ENCODE results near the gene GZF1.

The GZF1 gene

DNA sequence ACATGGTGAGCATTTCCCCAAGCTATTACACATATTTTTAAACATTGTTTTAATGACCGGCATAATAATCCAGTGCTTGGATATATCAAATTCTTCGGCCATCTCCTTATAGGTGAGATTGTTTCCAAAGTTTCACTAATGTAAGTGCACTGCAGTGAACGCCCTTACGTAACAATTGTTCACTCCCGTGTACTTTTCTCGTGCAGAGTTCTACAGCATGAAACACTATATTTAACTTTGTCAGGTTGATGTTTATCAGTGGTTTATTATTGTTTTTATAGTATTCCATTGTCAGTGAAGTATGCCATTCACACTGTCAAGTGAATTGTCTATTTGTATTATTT lies 3.4 kb upstream of the GZF1 start:
- DNase-seq (ENCODE audit: extremely low spot score): no peak
- TF ChIP-seq CTCF (IDR thresholded peaks at IDR 0.05; ENCODE audit: control extremely low read depth, extremely low read depth, low read depth, missing control alignments): no peak
- POLR2A ChIA-PET: interaction anchor here (0.7 to 2.0 kb wide), 2 partner anchors 8 to 12 kb away, joined by 4 to 25 read pairs; partner anchors contain the start of gene NXT1
- CTCF ChIA-PET: interaction anchor here (1.1 to 4.7 kb wide), 6 partner anchors 8 to 212 kb away, joined by 3 to 32 read pairs (median 7); partner anchors contain the start of genes NAPB and NXT1

GRCh38 chr20:23358923-23359593 lies 2.9 kb upstream of the GZF1 start:
- no peak for DNase-seq (ENCODE audit: extremely low spot score)
- CTCF ChIA-PET: interaction anchor here (1.5 to 4.7 kb wide), 4 partner anchors 9 to 62 kb away, joined by 3 to 32 read pairs (median 11); partner anchors contain the start of genes NAPB and NXT1
- no peak for TF ChIP-seq CTCF (IDR thresholded peaks at IDR 0.05; ENCODE audit: control extremely low read depth, extremely low read depth, low read depth, missing control alignments)
- POLR2A ChIA-PET: interaction anchor here (2.0 kb wide), 1 partner anchor 9 kb away, joined by 25 read pairs; the partner anchor contains the start of gene NXT1

DNA sequence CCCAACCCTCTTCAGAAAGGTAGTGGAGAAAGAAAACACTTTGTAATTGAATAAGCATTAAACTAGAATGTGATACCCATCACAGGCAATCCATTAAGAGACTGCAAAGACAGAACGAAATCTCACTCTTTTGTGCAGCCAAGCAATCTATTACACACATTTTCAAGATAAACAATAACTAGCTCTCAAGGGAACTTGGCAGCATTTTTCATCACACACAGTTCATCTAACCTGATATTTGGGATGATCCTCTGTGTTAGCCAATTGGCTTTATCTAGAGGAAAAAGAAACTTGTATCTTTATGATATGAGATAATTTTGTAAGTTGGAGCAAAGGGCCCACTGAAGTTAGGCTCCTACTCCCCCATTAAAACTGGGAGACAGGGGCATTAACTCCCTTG lies 1.5 kb upstream of the GZF1 start:
- POLR2A ChIA-PET: interaction anchor here (2.1 kb wide), 1 partner anchor 10 kb away, joined by 12 read pairs; the partner anchor contains the start of gene NXT1
- CTCF ChIA-PET: interaction anchor here (4.7 kb wide), 1 partner anchor 11 kb away, joined by 32 read pairs; the partner anchor contains the start of gene NXT1
- TF ChIP-seq CTCF (IDR thresholded peaks at IDR 0.05; ENCODE audit: control extremely low read depth, extremely low read depth, low read depth, missing control alignments): no peak
- DNase-seq (ENCODE audit: extremely low spot score): no peak

DNA sequence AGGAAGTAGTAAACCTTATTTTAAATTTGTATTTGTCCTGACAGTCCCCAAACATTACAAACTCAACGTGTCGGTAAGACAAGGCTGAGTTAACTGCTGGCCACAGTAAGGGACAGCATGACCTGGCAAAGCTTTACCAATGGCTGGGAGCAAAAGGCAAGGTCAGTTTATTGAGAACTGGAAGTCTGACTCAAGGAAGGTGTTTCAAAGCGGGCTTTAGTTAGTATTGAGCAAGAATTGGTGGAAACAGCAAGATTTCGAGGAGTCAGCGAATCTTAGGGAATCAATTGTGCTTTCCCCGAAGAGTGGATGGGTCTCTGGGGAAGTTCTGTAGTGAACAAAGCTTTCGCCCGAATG lies 885 bp upstream of the GZF1 start:
- ChIA-PET POLR2A (interaction anchor here (2.1 kb wide), 1 partner anchor 11 kb away, joined by 12 read pairs; the partner anchor contains the start of gene NXT1), CTCF (interaction anchor here (4.7 kb wide), 1 partner anchor 11 kb away, joined by 32 read pairs; the partner anchor contains the start of gene NXT1)
- TF ChIP-seq CTCF (IDR thresholded peaks at IDR 0.05; ENCODE audit: control extremely low read depth, extremely low read depth, low read depth, missing control alignments): no peak
- no peak for DNase-seq (ENCODE audit: extremely low spot score)

DNA sequence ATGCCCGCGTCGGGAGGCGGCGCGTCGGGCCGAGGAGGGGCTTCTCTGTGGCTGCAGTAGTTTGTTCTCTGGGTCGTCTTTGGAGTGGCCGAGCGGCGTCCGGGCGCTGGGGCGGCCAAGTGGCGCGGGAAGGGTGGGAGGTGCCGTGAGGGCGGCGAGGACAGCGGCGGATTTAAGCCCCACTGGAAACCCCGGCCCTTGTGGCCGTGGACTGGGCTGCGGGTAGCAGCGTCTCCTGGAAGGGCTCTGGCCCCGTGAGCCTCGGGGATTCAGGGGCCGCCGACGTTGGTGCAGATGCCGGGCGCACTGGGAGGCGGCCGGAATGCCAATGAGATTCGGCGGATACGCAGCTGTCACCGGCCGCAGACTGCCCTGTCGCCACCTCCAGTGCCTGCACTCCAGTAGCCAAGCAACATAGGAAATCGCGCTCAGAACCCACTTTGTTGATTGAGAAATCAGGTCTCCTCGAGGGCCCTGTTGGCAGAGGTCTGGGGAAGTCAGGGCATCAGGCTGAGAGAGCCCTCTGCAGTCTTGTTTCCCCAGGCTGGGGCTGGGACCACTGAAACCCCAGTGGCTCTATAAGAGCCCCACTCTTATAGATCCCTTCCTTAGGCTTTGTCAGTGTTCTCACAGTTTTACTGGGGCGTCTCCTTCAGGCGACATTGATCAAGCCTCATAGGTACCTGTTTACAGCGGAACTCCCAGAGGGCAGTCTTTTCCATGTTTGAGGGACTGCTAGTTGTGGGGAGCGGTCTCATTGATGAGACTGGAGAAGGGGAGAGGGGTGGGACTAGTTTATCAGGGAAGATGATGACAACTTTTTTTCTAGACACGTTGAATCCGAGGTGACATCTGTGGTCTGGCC lies 642 bp downstream of the GZF1 start:
- ChIA-PET POLR2A (no interaction called here), CTCF (no interaction called here)
- DNase-seq (ENCODE audit: extremely low spot score): no peak
- TF ChIP-seq CTCF (IDR thresholded peaks at IDR 0.05; ENCODE audit: control extremely low read depth, extremely low read depth, low read depth, missing control alignments): no peak

GRCh38 chr20:23363257-23363649 lies 1.3 kb downstream of the GZF1 start:
- POLR2A ChIA-PET: no interaction called here
- DNase-seq (ENCODE audit: extremely low spot score): no peak
- no peak for TF ChIP-seq CTCF (IDR thresholded peaks at IDR 0.05; ENCODE audit: control extremely low read depth, extremely low read depth, low read depth, missing control alignments)
- CTCF ChIA-PET: interaction anchor here (1.2 to 1.9 kb wide), 2 partner anchors 17 to 57 kb away, joined by 3 to 6 read pairs; no protein-coding TSS in a partner anchor

All from GM10248 (cell line).